GM18861 (cell line): ENCODE results near the gene KLF5.
"Not testable (repeated sequence)": the region's sequence is repeated elsewhere in the genome, so short reads cannot be mapped to it uniquely, and the experiment has no call there.

Experiments used
- ATAC-seq: cut with Tn5 transposase; IDR thresholded peaks from one replicate; pipeline ENCODE4 v1.9.1; 2021; ENCODE audit not compliant: unreplicated experiment

Gene KLF5

DNA sequence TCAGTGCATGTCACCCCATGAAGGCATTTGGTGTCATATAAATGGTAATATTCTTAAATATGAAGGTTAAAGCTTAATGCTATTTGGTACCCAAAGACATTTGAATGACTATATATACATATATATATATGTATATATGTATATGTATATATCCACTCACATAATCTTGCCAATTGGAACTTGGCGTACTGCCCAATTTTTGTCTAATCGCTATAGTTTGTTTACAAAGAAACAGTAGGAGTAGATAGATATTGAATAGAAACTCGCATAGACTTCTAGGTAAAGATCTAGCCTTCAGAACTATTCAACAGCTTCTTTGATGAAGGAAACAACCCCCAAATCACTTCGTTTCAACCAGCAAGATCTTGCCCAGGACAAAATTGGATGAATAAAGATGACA, 24.1 kb downstream of the KLF5 start:
- no peak for ATAC-seq

DNA sequence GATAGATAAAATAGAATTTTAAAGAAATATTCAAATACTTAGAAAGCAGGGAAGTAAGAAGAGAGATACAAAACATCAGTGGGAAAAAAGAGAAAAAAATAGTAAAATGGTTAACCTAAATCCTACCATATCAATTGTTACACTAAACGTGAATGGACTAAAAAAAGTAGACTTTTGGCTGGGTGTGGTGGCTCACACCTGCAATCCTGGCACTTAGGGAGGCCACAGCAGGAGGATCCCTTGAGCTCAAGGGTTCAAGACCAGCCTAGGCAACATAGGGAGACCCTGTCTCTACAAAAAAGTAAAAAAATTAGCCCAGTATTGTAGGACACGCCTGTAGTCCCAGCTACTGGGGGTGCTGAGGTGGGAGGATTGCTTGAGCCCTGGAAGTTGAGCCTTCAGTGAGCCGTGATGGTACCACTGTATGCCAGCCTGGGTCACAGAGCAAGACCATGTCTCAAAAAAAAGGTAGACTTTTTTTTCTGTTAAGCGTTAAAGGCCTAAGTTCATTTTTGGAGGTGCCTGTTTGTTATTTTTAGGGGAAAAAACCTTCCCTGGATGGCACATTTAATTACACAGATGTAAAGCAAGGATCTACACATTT, 29.6 kb downstream of the KLF5 start:
- ATAC-seq: no peak

DNA sequence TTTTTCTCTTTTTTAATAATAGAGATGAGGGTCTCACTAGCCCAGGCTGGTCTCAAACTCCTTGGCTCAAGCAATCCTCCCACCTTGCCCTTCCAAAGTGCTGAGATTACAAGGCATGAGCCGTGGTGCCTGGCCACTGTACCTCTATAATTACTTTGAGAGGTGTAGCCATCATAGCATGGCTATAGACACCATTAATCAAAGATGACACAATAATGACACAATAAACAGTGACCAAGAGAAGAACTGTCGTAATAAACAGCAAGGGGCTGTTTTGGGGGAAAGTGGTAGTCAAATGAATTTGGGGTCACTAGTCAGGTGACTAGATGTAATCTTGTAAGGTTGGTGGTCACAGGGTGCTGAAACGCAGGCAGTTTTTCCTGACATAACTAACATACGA, 30.4 kb downstream of the KLF5 start:
- ATAC-seq: no peak

DNA sequence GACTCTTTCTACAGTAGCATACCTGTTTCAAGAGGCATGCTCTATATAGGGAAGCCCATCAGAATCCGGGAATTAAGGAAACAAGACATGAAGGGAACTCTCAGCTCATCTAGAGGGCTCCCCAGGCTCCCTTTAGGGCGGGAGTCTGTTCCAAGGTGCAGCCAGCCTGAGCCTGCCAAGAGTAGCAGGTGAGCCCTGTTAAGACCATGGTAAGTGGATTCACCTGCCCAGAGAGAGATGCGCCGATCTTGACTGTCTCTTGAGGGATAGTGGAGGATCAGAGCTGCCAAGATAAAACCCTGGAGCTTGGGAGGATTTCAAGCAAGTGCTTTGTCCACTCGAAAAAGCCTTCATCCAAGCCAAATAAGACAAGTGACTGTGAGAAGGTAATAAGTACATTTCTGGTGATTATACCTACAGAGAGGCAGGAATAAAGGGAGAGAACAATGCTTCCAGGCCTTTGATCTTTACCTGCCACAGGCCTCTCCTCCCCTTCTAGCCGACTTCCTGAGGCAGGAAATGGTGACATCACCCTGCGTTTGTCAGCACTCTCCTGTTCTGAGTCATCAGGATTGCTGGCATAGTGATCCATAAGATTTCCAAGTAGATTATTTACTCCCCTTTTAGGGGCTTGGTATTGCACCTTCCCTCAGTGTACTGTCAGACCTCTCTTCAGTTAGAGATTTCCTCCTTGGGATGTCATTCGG, 31.5 kb downstream of the KLF5 start:
- ATAC-seq: no peak

DNA sequence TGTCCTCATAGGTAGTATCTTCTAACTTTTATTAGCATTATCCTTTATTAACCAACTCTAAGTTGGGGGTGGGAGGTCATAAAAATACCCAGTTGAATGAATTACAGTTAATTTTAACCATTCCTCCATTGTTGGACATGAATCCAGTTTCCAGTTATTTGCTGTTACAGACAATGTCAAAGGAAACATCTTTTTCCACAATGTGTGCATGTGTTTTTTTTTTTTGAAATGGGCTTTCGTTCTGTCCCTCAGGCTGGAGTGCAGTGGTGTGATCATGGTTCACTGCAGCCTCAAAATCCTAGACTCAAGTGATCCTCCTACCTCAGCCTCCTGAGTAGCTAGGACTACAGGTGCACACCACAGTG, 32.0 kb downstream of the KLF5 start:
- no peak for ATAC-seq

DNA sequence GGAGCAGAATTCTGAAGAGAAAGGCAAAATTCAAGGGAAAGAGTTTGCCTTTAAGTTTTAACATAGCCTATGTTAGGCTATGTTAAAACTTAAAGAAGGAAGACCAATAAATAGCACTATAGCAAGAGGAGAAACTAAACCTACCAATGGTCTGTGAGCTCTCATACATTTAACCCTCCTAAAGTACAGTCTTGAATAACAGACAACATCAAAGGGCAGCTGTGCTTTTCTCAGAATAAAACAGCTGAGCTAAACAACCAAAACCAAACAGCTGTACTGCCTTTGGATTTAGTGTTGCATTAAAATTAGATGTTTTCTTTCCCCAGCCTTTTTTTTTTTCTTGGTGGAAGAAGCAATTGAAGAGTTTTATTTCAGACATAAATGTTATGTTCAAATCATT, 34.0 kb downstream of the KLF5 start:
- no peak for ATAC-seq

DNA sequence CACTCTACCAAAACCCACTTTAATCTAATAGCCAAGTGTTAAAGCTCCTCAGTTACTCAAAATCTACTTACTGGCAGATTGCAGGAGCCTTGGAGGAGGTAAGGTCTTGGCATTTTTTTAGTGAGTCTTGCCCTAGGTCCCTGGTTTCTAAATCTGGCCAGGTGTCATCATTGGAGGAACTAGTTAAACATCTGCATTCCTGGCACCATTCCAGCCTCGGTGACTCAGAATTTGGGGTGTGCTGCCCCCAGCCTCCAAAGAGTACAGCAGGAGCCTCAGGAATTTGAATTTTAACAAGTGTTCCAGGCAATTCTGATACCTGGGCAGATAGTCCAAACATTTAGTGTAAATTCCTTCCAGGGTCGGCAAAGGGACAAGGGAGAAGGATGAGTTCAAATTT, 37.4 kb downstream of the KLF5 start:
- no peak for ATAC-seq

DNA sequence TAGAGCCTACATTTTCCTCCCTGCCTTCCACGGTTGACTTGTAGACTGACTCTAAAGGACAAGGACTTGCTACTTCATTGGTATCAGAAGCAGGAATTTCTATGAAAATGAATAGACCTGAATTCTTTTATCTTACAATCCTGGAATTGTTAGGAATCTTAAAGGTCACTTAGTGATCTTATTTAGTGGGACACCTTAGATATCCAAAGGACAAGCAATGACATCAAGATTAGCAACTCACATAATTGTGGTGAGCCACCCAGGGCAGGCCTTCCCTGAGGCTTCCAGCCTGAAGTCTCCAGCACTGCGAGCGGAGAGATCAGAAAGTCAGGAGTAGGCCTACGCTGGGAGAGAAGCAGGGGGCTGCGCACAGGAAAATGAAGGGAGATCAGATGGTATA, 37.8 kb downstream of the KLF5 start:
- no peak for ATAC-seq

DNA sequence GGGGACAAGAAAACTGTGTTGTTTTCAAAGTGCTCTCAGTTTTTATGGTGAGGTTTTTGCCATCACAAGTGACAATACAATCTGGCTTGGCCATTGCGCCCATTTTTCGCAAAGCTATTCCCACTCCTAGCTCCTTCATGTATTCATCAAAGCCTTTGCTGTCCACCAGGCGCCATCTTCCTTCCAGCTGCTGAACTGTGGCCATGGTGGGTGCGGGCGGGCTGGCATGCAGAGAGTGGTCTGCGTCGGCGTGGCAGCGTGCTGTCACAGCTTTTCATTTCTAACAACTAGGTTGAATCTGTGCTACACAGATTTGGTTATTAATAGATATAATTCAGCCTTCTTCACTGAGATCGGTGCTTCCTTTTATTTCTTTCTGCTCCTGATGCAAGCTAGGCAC, 42.0 kb downstream of the KLF5 start:
- ATAC-seq: not testable (repeated sequence)

DNA sequence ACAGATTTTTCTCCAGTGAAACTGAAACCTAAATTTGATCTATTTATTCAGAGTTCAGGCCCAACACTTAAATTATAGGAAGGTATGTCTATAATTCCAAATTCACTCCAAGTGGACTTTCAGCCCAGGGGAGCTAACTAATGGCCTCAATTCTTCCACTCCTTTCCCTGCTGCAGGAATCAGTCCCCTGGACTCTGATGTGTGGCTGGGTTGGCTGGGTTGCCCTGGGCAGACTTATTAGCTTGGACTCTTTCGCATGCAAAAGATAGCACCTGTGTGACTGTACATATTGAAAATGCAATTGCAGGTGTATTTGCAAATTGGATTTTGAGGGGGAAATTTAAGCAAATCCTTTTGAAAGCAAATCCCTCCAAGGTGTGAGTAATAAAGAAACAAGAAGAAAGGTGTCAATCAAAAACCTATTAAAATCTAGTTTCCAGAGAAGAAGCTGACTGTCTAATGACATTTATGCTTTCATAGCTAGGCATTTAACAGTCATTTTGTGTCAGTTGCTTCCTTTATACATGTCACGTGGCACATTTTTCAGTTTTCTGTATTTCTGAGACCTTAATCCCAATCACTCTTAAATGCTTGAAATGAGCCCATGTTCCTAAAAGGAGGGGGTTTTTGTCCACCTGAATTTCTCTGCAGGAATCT, 42.7 kb downstream of the KLF5 start:
- no peak for ATAC-seq

DNA sequence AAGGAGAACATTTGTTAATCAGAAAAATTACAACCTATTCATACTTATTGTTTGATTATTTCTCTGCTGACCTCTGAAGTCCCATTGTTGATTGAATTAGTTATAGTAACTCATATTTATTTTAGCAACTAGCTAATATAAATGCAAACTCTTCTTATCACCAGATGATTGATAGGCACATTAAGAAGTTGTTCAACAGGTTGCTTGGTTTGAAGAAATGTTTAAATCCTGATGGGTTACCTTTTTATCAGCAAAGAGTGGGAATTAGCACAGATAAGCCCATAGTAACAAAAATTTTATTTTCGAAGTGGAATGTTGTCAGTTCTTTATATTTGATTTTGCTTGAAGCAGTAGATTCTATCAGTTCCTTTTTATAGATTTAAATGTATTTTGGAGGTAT, 44.4 kb downstream of the KLF5 start:
- ATAC-seq: no peak

DNA sequence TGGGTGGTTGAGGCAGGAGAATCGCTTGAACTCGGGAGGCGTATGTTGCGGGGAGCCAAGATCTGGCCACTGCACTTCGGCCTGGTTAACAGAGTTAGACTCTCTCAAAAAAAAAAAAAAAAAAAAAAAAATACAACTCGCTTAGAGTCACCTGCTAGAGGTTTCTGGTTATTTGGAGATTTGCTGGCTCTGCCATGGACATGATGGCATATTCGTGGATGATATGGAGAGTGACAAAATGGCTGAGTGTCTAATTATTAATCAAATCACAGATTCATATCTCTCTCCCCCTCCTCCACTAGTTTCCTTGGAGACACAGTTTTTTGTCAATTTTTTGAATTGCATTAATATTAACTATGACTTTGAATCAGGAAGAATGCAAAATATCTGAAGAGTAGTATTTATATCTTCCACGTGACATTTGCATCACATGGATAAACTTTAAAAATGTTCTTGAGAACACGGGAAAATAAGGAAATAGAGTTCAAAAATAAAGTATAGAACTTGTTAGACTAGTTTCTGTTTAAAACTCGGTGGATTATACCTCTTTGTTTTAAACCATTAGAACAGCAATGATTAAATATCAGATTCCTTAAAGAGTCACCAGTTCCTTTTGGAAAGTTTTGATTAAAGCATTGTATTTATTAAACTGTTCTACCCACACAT, 47.8 kb downstream of the KLF5 start:
- ATAC-seq: no peak

DNA sequence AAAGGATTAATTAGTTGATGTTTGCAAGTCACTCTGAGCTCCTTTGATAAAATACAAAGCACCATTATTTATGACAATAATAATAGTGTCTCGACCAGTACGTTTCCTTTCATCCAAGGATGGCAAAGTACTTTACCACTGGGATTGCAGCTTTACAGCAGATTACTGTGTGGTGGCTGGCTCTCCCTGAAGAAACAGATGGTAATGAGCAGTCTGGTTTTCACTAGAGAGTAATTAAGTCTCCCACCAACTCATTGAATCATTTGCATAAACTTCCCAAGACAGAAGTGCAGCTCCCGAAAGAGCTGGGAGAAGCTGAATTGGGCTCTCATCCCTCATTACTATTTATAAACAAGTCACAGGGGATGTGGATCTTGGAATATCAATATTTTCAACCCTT, 48.7 kb downstream of the KLF5 start:
- ATAC-seq: no peak

DNA sequence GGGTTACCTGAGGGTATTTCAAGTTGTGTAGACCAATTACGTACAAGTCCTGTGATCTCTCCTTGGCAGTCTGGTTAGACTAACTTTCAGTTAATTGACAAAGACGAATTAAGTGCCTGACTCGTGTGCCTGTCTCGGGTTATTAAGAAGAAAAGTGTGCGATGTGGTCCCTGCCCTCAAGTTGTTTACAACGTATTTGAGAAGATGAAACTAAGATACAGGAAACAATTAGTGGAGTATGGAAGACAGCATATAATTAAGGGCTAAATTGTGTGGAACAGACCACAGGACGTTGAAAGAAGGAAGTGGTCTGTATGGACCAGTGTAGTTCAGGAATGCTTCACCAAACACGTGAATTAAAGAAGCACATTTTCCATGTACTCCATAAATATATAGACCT, 49.2 kb downstream of the KLF5 start:
- ATAC-seq: no peak

DNA sequence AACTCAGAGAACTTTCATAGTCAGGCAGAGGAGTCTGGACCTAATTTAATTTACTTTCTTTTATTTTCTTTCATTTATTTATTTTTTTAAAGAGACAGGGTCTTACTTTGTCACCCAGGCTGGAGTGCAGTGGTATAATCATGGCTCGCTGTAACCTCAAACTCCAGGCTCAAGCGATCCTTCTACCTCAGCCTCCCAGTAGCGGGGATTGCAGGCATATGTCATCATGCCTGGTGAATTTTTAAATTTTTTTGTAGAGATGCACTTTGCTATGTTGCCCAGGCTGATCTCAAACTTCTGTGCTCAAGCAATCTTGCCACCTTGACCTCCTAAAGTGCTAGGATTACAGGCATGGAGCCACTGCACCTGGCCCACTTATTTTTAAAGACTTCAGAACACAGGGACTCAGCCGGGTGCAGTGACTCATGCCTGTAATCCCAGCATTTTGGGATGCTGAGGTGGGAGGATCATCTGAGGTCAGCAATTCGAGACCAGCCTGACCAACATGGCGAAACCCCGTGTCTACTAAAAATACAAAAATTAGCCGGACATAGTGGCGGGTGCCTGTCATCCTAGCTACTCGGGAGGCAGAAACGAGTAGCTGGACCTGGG, 50.6 kb downstream of the KLF5 start:
- no peak for ATAC-seq

DNA sequence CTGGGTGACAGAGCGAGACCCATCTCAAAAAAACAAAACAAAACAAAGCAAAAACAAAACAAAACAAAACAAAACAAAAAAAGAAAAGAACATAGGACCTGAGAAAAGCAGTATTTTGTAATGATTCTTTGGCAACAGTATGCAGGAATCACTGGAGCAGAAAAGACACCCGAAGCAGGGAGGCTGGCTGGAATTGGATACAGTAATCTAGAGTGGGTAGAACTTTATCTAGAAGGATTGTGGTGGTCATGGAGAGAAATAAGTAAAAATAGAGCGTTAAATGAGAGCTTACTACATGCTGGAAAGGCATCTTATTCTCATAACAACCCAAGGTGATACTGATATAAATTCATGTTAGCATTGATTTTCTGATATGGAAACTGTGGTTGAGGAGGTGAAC, 51.2 kb downstream of the KLF5 start:
- ATAC-seq: no peak

DNA sequence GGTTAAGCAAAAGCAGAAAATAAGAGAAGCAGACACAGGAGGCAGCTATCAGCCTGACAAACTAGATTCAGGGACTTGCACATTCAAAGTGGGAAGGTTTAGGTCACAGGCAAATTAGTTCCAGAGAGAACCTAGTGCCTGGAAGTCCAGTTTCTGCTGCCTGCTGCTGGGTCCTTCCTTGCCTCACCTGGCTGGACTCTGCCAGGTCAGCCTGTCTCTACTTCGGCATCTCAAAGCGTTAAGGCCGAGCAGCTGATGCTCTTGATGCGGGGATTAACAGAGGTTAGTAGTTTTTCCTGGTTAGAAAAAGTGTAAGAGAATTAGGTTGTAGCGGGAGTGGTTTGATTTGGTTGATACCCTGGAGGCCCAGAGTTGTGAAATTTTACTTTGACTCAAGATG, 52.0 kb downstream of the KLF5 start:
- no peak for ATAC-seq

DNA sequence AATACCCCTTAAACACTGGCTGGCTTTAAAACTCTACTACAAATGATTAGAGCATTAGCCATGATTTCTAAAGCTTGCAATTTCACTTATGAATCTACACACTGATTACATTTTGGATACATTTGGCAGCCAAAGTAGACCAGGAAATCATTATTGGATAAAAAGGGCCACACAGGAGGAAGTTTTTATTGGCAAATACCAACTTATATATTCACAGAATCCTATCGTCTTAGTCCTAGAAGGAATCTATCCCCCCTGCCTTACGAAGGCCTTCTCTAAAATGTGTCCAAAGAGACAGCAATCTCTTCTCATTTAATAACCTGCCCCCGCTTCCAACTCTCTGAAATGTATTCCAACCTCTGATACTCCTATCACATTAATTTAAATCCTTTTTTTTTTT, 52.5 kb downstream of the KLF5 start:
- no peak for ATAC-seq

DNA sequence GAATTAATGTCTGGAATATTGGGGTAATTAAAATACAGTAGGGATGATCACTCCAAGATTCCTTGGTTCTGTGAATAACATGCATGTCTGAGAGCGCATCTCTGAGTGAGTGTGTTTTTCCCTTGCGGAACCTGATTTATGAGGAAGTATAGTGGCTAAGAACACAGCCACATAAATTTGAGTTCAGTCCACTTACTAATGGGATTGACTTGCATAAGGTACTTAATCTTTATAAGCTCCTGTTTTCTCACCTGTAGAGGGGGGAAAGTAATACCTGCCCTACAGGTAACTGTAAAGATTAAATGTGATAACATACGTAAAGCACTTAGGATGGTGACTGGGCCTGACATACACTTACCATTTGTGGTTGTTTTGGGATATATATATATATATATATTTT, 60.8 kb downstream of the KLF5 start:
- no peak for ATAC-seq
